Vagina (tissue), 2 donors: Measurements from ENCODE around the gene TNS4.

Experiments
- CTCF ChIP-seq, 3 experiments: fragments of 450-650 bp in 2 of 3; fragments of 200-600 bp in 1 of 3; sonication (generic) in 1 of 3; IDR thresholded peaks; one replicate each; pipeline ENCODE4 v1.5.1; 2017 to 2019; ENCODE audit warnings: antibody characterized with exemption in 3 of 3, mild to moderate bottlenecking in 2 of 3, moderate library complexity in 2 of 3
- POLR2A ChIP-seq, 2 donors: fragments of 450-650 bp; IDR thresholded peaks; one replicate each; pipeline ENCODE4 v1.6.1; 2017; ENCODE audit warnings: antibody characterized with exemption in 2 of 2, mild to moderate bottlenecking in 2 of 2, moderate library complexity in 2 of 2

- TF ChIP-seq POLR2A (IDR thresholded peaks at IDR 0.05) (no peak), CTCF (IDR thresholded peaks at IDR 0.05) (no peak)
These were observed 36.9 kb upstream of the TNS4 start for GRCh38 chr17:40538019-40538935.
